NCI-H1048 (cell line): ENCODE results near the gene PYROXD2.

ENCODE experiments used
- DNase-seq: peaks from one replicate; lab custom pipeline; 2025; lab: John Stamatoyannopoulos, UW

Gene PYROXD2

GRCh38 chr10:98433881-98434732, 19.1 kb upstream of the PYROXD2 start:
- no peak for DNase-seq

GRCh38 chr10:98433371-98433770, 18.4 kb upstream of the PYROXD2 start:
- no peak for DNase-seq

GRCh38 chr10:98432330-98432729, 17.3 kb upstream of the PYROXD2 start:
- no peak for DNase-seq

- DNase-seq = no peak
Observed at GRCh38 chr10:98431016-98431415, 16.0 kb upstream of the PYROXD2 start.

GRCh38 chr10:98430427-98430826, 15.4 kb upstream of the PYROXD2 start:
- DNase-seq = no peak

GRCh38 chr10:98429320-98430072, 14.5 kb upstream of the PYROXD2 start:
- DNase-seq = no peak

- DNase-seq = no peak
Observed at GRCh38 chr10:98427011-98427515, 12.1 kb upstream of the PYROXD2 start.

GRCh38 chr10:98425511-98426352, 10.8 kb upstream of the PYROXD2 start:
- DNase-seq = no peak

GRCh38 chr10:98424295-98425254, 9.6 kb upstream of the PYROXD2 start:
- DNase-seq = no peak

GRCh38 chr10:98423691-98424120, 8.7 kb upstream of the PYROXD2 start:
- no peak for DNase-seq

- DNase-seq = no peak
Observed at GRCh38 chr10:98422182-98422581, 7.2 kb upstream of the PYROXD2 start.

GRCh38 chr10:98420786-98421185, 5.8 kb upstream of the PYROXD2 start:
- no peak for DNase-seq

- no peak for DNase-seq
Observed at GRCh38 chr10:98419469-98420261, 4.7 kb upstream of the PYROXD2 start.

GRCh38 chr10:98418665-98419468, 3.9 kb upstream of the PYROXD2 start:
- DNase-seq = no peak

GRCh38 chr10:98417973-98418664, 3.1 kb upstream of the PYROXD2 start:
- no peak for DNase-seq

GRCh38 chr10:98417481-98417959, 2.5 kb upstream of the PYROXD2 start:
- no peak for DNase-seq

GRCh38 chr10:98416606-98417388, 1.8 kb upstream of the PYROXD2 start:
- DNase-seq = no peak

- no peak for DNase-seq
Observed at GRCh38 chr10:98415731-98416119, 743 bp upstream of the PYROXD2 start.
